HG02943 (cell line): ENCODE measurements around the gene PRPF39.
"Not testable (repeated sequence)": the region's sequence is repeated elsewhere in the genome, so short reads cannot be mapped to it uniquely, and the experiment has no call there.

Source experiments
- ATAC-seq: cut with Tn5 transposase; IDR thresholded peaks from one replicate; pipeline ENCODE4 v1.9.1; 2021; ENCODE audit warnings: mild to moderate bottlenecking, low read depth, moderate library complexity; ENCODE audit not compliant: unreplicated experiment

PRPF39 gene

GRCh38 chr14:45135156-45135555 is 51.2 kb downstream of the PRPF39 start:
- ATAC-seq, result no peak

- peak; percentile 43 for ATAC-seq
Observed at GRCh38 chr14:45135659-45136395, 51.9 kb downstream of the PRPF39 start, which contains the start of gene FANCM. TSS of gene FANCM (plus strand) at chr14:45135930. CDS start at chr14:45136032, 102 bp downstream.

GRCh38 chr14:45136399-45136798 is 52.5 kb downstream of the PRPF39 start:
- ATAC-seq, result no peak

- no peak for ATAC-seq
Observed at GRCh38 chr14:45140661-45141187, 56.8 kb downstream of the PRPF39 start.

GRCh38 chr14:45142083-45142482 is 58.2 kb downstream of the PRPF39 start:
- not testable (repeated sequence) for ATAC-seq

- no peak for ATAC-seq
Observed at GRCh38 chr14:45144658-45145057, 60.7 kb downstream of the PRPF39 start.

- ATAC-seq, result no peak
Observed at GRCh38 chr14:45145214-45145613, 61.3 kb downstream of the PRPF39 start.

- no peak for ATAC-seq
Observed at GRCh38 chr14:45149602-45150001, 65.7 kb downstream of the PRPF39 start.

GRCh38 chr14:45150386-45150890 is 66.5 kb downstream of the PRPF39 start:
- no peak for ATAC-seq

GRCh38 chr14:45156067-45156466 is 72.2 kb downstream of the PRPF39 start:
- ATAC-seq, result no peak
